HG02884 (cell line): ENCODE results near the gene GFM2.
"Not testable (repeated sequence)": the region's sequence is repeated elsewhere in the genome, so short reads cannot be mapped to it uniquely, and the experiment has no call there.

Source experiments
- ATAC-seq: cut with Tn5 transposase; IDR thresholded peaks from one replicate; pipeline ENCODE4 v1.9.1; 2021; ENCODE audit warnings: mild to moderate bottlenecking, moderate library complexity; ENCODE audit not compliant: unreplicated experiment

The GFM2 gene

DNA sequence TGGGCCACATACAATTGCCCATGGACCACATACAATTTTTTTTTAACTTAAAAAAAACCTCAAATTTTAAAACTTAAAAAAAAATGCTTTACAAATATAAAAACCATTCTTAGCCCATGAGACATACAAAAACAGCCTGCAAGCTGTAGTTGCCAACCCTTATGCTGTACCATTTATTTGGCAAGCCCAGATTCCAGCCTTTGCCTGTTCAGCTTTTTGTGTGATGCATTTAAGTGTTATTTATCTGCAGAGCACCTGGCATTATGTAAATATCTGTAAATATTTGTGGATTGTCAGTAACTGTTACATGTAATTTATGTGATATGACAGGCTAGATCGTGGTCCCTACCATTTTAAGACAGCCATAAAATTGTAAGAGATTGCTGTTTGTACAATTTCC is 49.3 kb downstream of the GFM2 start:
- no peak for ATAC-seq

- no peak for ATAC-seq
Measured at GRCh38 chr5:74693191-74693590, 73.7 kb downstream of the GFM2 start.

- no peak for ATAC-seq
Measured at GRCh38 chr5:74686962-74687751, 79.8 kb downstream of the GFM2 start.

GRCh38 chr5:74685979-74686631 is 80.8 kb downstream of the GFM2 start:
- ATAC-seq: peak; percentile 48

DNA sequence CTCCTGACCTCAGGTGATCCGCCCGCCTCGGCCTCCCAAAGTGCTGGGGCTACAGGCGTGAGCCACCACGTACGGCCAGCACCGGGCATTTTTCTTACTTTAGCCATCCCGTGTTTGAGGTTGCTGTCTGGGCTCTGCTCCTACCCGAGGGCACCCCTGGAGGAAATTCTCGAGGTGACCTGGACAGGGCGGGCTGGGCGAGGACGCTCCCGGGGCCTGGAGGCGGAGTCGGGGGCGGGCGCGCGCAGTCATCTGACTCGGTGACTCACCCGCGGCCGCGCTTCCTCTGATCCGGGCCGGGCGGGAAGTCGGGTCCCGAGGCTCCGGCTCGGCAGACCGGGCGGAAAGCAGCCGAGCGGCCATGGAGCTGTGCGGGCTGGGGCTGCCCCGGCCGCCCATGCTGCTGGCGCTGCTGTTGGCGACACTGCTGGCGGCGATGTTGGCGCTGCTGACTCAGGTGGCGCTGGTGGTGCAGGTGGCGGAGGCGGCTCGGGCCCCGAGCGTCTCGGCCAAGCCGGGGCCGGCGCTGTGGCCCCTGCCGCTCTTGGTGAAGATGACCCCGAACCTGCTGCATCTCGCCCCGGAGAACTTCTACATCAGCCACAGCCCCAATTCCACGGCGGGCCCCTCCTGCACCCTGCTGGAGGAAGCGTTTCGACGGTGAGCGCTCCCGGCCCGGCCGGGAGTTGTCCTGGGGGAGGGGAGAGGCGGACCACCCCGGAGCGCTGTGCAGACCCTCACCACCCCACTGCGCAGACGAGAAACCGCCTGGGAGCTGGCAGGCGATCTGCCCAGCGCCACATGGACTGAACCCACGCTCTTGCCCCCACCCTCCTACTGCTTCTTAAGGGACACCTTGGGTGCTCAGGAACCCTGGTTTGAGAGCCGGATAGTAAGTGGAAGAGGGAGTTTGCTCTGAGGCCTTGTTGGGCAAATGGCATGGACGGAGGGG is 81.7 kb downstream of the GFM2 start, which contains the start of gene HEXB:
TSS of gene HEXB (plus strand) at position 334 of the 952 bp plus-strand sequence. CDS start at position 362, 28 bp downstream.
- ATAC-seq: peak; percentile 68

- no peak for ATAC-seq
Measured at GRCh38 chr5:74679966-74680365, 87.0 kb downstream of the GFM2 start.

DNA sequence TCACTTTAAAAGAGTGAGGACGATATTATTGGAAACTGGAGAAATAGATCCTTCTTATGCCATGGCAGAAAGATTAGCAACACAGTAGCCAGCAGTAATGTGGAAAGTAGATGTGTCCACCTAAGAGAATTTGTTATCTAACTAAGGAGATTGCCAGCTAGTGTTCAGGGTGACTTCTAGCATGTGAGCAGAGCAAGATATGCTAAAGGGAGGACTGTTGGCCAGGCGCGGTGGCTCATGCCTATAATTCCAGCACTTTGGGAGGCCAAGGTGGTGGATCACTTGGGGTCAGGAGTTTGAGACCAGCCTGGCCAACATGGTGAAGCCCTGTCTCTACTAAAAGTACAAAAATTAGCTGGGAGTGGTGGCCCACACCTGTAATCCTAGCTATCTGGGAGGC is 87.6 kb downstream of the GFM2 start:
- ATAC-seq: not testable (repeated sequence)

DNA sequence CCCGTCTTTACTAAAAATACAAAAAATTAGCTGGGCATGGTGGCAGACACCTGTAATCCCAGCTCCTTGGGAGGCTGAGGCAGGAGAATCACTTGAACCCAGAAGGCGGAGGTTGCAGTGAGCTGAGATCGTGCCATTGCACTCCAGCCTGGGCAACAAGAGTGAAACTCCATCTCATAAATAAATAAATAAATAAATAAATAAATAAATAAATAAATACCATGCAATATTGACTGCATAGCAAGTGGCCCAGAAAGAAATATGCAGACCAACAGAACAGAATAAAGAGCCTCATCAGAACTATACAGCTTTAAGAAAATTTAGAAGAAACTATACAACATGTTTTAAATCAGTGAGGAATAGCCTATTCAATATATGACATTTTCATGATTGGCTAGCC is 88.8 kb downstream of the GFM2 start:
- ATAC-seq: not testable (repeated sequence)

DNA sequence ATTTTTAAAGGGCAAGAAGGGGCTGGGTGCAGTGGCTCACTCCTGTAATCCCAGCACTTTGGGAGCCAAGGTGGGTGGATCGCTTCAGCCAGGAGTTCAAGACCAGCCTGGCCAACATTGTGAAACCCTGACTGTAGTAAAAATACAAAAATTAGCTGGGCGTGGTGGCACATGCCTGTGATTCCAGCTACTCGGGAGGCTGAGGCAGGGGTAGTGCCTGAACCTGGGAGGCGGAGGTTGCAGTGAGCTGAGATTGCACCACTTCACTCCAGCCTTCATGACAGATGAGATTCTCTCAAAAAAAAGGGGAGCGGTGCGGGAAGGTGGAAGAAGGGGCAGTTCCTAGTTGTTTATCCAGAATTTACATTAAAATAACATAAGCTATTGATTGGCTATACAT is 90.5 kb downstream of the GFM2 start:
- not testable (repeated sequence) for ATAC-seq

GRCh38 chr5:74673011-74673790 is 93.7 kb downstream of the GFM2 start:
- ATAC-seq: no peak

GRCh38 chr5:74672215-74672877 is 94.6 kb downstream of the GFM2 start:
- no peak for ATAC-seq
